GM12874 (cell line): ENCODE measurements around the gene CD63.

Experiments used
- TF ChIP-seq, protein P1 (sequence below): IDR thresholded peaks from 2 replicates; pipeline ENCODE4 v1.5.1; 2011; ENCODE audit warnings: low read depth, mild to moderate bottlenecking, control low read depth, low read length, moderate library complexity; ENCODE audit not compliant: insufficient read depth

Gene CD63

DNA sequence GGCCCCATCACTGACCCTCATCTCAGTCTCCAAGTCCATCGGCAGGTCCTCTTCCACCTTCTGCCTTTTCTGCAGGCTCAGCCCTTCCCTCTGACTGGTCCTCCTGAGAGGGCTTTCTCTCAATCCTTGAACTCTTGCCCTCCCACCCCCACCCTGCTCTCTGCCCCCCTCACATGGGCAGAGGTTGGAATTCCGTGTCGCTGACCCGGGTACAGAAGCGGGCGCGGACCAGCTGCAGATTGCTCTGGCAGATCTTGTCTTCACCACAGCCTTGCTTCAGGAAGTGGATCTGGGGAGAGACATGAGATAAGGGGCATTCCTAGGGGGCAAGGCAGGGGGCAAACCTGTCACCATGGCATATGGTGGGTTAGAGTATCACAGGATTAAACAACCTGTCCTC lies 33.5 kb downstream of the CD63 start:
- TF ChIP-seq, protein P1, sequence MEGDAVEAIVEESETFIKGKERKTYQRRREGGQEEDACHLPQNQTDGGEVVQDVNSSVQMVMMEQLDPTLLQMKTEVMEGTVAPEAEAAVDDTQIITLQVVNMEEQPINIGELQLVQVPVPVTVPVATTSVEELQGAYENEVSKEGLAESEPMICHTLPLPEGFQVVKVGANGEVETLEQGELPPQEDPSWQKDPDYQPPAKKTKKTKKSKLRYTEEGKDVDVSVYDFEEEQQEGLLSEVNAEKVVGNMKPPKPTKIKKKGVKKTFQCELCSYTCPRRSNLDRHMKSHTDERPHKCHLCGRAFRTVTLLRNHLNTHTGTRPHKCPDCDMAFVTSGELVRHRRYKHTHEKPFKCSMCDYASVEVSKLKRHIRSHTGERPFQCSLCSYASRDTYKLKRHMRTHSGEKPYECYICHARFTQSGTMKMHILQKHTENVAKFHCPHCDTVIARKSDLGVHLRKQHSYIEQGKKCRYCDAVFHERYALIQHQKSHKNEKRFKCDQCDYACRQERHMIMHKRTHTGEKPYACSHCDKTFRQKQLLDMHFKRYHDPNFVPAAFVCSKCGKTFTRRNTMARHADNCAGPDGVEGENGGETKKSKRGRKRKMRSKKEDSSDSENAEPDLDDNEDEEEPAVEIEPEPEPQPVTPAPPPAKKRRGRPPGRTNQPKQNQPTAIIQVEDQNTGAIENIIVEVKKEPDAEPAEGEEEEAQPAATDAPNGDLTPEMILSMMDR: no peak

DNA sequence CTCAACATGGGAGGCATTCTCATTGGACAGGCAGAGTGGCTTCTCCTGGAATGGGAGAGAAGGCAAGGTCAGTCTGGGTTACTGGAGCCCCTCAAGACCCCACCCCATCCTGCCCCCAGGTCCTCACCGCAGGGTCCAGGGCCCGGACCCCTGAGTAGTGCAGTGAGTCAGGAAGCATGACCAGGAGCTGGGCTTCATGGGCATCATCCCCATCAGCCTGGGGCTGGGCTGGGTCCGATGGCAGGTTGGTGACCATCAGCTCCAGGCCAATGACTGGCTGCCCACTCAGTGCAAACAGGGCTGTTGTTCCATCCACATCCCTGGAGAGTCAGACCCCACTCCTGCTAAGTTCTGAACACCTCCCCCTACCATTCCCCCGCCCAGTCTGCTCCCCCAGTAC lies 34.2 kb downstream of the CD63 start:
- TF ChIP-seq, protein P1: no peak

DNA sequence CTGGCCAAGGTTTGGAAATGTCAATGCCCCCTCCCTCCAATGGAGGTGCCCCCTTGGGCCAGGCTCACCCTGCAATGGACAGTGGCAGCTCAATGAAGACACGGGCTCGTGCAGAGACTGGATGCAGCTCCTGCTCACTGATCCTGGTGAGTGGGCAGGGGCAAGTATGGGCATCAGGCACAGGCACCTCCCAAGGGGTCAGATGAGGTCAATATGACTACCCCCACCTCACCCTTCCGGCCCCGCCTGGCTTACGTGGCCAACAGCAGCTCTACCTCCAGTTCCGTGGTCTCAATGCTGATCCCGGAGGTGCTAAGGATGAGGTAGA lies 34.7 kb downstream of the CD63 start:
- TF ChIP-seq, protein P1: no peak

DNA sequence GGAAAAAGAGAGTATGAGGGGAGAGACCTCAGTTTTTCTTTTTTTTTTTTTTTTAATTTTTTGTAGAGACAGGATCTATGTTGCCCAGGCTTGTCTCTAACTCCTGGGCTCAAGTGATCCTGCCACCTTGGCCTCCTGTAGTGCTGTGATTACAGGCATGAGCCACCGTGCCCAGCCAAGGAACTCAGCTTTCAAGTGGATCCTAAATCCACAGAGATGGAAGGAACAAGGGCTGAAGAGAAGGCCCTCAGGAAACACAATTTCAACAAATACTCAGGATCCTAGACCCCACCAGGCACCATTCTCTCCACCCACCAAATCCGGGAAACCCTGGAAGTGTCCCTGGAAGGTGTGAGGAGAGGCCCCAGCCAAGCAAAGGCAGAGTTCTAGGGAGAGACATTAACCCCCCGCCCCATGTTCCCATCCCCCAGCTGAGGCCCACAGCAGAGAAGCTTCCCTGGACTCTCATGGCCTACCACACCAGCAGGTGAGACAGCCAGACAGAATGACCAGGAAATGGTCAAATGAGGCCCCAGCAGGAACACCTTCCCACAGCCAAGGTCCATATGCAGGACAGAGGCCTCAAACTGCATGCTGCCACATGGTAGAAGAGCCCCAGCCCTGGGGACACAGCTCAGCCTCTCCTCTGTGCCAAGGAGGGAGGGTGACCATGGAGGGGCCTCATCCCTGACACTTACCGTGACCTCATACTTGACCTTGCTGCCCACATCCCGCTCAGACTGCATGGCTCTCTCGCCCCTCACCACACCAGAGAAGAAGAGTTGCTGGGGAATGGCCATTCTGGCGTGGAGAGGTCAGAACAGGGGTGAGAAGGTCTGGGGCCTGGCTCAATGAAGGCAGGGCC lies 35.3 kb downstream of the CD63 start:
- TF ChIP-seq, protein P1: no peak

DNA sequence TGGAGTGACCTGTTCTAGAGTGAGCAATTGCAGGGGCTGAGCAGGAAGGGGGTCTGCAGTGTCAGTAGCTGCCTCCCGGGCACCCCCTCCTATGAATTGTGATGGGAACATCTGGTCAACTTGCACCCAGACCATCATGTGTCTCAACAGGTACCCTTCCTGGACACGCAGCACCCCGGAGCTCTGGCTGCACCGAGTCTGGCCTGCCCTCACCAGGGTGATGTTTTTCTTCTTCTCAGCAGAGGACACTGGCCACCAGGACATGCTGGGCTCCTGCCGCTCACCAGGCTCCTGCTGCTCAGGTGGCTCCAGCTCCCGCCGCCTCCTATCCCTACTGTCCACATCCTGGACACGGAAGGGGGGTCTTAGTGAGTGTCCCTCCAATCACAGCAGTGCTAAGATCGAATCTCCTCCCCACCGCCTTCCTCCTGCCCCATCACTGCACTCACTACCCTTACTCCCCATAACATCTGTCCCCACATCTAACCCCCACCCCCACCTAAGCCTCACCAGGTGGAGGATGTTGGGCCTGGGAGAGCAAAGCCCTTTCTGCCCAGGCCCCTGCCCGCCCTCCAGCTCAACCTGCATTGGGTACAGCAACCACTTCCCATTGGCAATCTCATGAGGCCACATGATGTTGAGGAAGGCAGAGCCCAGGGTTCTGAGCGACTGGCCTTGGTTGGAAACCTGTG lies 36.0 kb downstream of the CD63 start:
- TF ChIP-seq, protein P1: no peak

DNA sequence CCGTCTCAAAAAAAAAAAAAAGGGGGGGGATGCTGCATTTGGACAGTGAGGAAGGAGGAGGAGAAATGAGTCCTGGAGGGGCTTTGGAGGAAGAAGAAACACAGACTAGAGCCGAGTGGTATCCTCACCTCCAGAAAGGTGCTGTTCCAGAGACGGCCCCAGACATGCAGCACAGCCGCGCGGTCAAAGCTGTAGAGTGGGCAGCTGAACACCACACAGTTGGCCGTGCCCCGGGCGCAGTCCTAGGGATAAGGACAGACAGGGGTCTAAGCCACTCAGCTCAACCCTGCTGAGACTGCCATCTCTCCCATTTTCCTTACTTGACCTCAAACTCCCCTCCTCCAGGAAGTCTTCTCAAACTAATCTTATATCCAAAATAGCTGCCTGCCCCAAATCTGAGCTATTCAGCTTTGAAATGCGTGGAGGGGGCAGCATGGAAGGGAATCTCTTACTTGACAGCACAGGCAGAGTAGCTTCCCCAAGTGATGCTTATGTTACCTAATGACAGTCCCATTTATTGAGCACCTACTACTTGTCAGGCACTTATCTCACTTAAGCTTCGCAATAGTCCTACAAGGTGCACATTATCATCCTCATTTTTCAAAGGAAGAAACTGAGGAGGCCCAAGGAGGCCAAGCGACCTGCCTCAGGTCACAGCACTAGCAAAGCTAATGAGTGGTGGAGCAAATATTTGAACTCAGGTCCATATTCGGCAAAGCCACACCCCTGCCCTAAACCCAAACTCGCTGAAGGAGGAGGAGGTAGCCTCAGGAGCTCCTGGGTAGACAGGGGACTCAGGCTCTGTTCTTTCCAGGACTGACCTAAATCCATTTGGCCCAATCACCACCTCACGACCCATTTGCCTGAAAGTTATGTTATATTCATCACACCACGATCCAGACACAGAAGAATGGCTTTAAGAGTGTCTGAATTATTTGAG lies 39.8 kb downstream of the CD63 start:
- TF ChIP-seq, protein P1: no peak

DNA sequence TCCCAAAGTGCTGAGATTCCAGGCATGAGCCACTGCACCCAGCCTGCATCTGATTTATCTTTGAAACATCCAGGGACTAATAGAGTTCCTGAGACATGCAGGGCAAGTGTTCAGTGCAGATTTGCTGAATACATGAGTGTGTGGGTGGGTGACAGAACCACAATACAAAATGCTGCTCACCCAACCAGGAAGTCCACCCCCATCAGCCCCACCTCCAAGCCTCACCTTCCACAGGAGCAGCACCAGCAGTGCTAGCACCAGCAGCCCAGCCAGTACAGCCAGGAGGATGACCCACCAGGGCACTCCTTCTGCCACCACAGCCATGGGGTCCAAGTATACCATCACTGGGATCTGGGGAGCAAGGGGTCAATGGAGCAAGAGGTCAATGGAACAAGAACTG lies 41.1 kb downstream of the CD63 start:
- TF ChIP-seq, protein P1: no peak
